OCI-M2 (cell line): ENCODE data around the gene ATF5.
"Not testable (repeated sequence)": the region's sequence is repeated elsewhere in the genome, so short reads cannot be mapped to it uniquely, and the experiment has no call there.

Experiments
- DNase-seq: peaks from one replicate; lab custom pipeline; 2025; ENCODE audit not compliant: unreplicated experiment; lab: John Stamatoyannopoulos, UW

Gene ATF5

GRCh38 chr19:49940482-49940791 lies 11.4 kb downstream of the ATF5 start:
- DNase-seq, result no peak

DNA sequence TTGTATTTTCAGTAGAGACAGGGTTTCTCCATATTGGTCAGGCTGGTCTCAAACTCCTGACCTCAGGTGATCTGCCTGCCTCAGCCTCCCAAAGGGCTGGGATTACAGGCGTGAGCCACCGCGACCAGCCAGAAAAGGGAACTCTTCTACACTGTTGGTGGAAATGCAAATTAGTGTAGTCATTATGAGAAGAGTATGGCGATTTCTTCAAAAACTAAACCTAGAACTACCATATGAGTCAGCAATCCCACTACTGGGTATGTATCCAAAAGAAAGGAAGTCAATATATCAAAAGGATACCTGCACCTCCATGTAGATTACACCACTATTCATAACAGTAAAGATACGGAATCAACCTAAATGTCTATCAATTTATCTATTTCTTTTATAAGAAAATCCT lies 15.6 kb downstream of the ATF5 start:
- not testable (repeated sequence) for DNase-seq

- DNase-seq, result no peak
Measured at GRCh38 chr19:49946415-49946814, 17.4 kb downstream of the ATF5 start.

DNA sequence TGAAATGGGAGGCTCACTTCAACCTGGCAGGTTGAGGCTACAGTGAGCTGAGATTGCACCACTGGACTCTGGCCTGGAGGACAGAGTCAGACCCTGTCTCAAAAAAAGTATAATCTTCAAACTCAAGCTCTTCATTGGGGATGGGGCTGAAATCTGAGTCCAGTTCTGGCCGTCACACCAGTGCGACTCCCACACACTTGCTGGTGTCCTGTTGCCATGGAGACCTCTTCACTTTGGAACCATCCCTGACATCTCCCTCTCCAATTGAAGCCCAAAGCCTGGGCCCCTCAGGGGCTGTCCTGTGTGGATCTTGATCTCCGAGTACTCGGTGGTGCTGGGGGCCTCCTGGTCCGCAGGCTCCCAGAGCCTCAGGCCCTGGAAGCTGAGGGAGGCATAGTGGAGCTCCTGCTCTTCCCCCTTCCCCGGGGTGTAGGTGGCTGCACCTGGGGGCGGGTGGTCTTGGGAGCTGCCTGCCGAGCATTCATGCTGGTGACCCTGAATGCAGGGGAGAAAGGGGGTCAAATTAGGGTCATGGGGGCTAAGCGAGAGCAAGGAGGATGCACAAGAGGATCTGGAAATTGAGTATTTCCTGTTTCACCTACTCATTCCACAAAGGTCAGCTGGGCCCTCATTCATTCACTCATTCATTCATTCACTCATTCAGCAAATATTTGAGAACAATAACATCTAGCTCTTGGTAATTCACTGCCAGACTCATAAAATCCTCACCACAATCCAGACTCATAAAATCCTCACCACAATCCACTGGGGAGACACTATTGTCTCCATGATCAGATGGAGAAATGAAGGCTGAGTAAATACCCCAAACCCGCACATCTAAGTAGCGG lies 21.0 kb downstream of the ATF5 start:
- DNase-seq, result no peak

GRCh38 chr19:49950590-49950948 lies 21.6 kb downstream of the ATF5 start:
- DNase-seq, result no peak

DNA sequence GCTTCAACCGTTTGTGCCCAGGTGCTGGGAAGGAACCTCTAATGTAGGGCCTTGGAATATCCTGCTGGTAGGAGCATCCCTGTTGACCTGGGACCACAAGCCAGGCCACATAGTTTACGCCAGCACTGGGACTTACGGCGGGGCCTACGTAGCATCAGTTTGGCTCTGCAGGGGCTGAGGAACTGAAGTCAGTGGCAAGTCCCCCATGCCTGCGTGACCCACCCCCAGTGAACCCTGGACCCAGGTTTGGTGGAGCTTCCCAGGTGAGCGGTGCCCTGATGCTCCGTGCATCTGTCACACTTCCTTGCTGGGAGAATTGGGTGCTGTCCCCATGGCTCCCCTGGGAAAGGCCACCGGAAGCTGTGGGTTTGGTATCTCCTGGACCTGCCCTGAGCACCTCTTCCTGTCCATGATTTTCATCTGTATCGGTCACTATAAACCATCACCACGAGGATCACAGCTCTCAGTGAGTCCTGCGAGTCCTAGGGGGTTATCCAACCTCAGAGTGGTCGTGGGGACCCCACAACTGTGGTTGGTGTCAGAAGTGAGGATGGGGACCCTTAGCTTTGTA lies 22.0 kb downstream of the ATF5 start:
- DNase-seq, result no peak

- no peak for DNase-seq
Measured at GRCh38 chr19:49951806-49952478, 22.9 kb downstream of the ATF5 start.

- DNase-seq, result no peak
Measured at GRCh38 chr19:49952479-49952836, 23.5 kb downstream of the ATF5 start.

DNA sequence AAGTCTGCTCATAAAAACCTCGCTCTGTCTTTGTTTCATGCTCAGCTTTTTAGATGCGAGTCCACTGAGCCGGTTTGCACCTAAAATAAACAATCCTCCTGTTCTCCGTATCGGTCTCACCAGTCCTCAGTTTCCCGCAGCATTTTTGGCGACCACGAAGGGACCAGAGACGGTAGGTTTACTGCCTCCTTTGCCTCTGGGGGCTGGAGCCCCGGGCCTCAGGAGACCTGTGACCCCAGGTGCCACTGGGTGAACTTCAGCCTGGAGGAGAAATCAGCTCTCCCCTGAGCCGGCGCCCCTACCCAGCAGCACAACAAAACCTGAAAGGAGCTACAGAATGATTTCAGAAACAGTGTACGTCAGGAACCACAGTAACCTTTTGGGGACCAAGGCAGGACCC lies 23.9 kb downstream of the ATF5 start:
- no peak for DNase-seq

- no peak for DNase-seq
Measured at GRCh38 chr19:49953416-49953815, 24.4 kb downstream of the ATF5 start.

DNA sequence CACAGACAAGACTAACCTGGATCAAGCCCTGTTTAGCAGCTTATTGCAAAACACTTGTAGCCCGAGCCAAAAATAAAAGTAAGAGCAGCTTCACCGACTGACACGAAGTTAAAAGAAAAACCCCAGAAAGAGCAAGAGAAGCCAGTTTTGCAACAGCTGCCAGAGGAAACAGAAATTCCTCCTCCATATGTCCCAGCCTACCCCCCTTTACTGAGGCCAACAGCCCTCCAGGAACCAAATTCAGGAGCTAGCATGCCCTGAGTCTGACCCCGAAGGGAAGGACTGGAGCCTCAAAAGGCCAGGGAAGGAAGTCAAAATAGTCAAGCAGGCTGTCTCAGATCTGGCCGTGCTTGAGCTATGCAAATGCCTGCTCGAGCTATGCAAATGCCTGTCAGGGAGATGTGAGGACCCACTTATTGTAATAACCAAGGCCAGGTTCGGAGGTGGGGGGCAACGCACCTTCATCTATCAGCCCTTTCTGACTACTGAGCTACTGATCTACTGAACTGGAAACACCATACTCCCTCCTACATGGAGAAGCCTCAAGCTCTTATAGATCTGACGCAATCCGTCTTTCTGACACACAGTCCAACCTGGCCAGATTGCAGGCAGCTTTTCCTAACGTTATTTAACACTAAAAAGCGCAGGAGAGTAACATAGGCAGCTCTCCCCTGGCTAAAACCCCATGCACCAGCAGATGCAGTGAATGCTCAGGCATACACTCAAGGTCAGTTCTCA lies 25.3 kb downstream of the ATF5 start:
- no peak for DNase-seq

DNA sequence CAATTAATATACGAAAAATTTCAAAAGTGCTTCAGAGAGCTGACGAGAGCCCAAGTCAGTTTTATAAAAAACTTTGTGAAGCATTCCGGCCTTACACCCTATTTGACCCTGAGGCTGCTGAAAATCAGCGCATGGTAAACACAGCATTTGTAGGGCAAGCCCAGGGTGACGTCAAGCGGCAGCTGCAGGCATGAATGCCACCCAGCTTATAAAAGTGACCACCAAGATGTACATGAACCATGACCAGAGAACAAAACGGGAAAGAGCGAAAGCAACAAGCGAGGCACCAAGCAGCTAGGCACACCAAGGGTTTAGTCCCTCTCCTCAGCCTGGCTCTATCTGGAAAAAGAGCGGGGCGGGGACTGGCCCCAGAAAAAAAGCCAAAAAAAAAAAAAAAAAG lies 25.9 kb downstream of the ATF5 start:
- DNase-seq, result no peak

DNA sequence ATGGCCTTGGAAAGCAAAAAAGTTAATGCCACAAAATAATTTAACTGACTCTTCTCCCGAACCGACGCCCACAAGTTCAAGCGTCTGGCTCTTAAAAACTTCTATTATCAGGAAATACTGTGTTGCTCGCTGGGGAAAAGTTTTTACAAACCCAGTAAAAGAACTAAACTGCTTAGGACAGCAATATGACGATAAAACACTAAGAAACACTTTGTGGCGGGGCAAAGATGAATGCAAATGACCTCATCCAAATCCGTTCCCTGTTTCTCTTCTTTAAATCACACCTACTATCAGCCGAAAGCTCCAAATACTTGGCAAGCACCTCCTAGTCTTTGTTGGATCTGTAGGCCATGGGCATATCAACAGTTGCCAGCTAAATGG lies 27.1 kb downstream of the ATF5 start:
- no peak for DNase-seq

DNA sequence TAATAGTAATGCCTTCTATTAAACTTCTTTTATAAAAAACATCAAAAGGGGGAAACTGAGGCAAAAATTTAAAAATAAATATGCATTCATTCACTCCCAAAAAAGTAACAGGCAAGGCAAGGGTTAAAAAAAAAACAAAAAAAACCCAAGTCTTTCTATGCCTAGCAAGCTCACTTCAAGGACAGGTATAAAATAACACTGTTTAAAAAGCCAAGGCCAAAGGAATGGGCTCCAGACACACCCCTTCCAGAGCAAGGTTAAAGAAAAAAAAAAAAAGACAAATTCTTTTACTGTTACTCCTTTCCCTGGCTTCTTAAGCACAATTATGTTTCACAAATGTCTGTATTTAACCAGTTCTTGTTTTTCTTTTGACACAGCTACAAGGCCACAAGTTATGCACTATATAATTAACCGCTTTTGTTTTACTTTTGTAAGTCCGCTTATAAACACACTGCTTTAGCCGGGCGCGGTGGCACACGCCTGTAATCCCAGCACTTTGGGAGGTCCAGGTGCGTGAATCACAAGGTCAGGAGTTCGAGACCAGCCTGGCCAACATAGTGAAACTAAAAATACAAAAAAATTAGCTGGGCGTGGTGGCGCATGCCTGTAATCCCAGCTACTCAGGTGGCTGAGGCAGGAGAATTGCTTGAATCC lies 28.4 kb downstream of the ATF5 start:
- no peak for DNase-seq

GRCh38 chr19:49958144-49958543 lies 29.1 kb downstream of the ATF5 start:
- DNase-seq, result not testable (repeated sequence)

DNA sequence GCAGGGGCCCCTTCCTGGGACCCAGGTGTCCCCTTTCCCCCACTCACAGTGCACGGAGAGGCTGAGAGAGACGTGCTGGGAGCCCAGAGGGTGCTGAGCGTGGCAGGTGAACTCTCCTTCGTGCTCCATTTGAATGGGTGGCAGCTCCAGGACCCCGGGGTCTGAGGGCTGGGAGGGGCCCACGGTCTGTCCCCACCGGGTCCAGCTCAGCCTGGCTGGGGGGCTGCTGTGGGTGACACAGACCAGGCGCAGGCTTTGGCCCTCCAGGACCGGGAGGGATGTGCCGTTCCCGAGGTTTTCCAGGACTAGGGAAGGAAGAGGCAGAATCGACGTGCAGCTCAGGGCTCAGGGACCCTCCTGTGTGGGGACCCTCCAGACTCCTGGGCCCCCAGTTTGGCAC lies 29.6 kb downstream of the ATF5 start:
- not testable (repeated sequence) for DNase-seq

GRCh38 chr19:49959892-49960291 lies 30.9 kb downstream of the ATF5 start:
- DNase-seq, result not testable (repeated sequence)

DNA sequence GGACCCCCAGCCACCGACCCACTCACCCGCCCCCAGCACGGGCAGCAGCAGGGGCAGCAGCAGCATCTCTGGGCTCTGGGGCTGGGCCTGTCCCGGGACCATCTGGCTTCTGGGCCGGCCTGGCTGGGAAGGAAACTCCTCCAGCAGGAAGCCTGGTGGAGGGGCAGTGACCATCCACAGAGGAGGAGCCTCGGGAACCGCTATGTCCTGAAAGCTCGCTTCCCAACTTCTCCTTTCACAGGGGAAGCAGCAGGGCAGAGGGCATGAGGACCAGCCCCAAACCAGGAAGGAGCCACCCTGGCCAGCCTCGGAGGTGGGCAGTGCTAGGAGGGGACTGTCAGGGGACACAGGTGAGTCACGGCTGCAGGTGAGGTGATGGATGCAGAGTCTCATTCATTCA lies 32.0 kb downstream of the ATF5 start, which contains the start of gene SIGLEC11:
Gene SIGLEC11, minus strand, starts transcription at position 193 of the 400 bp plus-strand sequence. Its CDS starts 91 bp downstream, at position 102.
- DNase-seq, result not testable (repeated sequence)

GRCh38 chr19:49968279-49968922 lies 39.4 kb downstream of the ATF5 start:
- no peak for DNase-seq

DNA sequence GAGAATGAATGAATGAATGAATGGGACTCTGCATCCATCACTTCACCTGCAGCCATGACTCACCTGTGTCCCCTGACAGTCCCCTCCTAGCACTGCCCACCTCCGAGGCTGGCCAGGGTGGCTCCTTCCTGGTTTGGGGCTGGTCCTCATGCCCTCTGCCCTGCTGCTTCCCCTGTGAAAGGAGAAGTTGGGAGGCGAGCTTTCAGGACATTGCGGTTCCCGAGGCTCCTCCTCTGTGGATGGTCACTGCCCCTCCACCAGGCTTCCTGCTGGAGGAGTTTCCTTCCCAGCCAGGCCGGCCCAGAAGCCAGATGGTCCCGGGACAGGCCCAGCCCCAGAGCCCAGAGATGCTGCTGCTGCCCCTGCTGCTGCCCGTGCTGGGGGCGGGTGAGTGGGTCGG lies 40.4 kb downstream of the ATF5 start:
- DNase-seq, result not testable (repeated sequence)

- DNase-seq, result no peak
Measured at GRCh38 chr19:49971991-49972411, 43.0 kb downstream of the ATF5 start.
